ENCODE measurements around the gene PRR20B. TPM values are rescaled to one million over a fixed set of nuclear protein-coding genes. Genes with fewer than 3 reads are reported as not detected.
"Not testable (repeated sequence)": the region's sequence is repeated elsewhere in the genome, so short reads cannot be mapped to it uniquely, and the experiment has no call there.

Gene PRR20B
- polyA plus RNA-seq, 3 donors, result not detected

- not testable (repeated sequence) for H3K9me3 Mint-ChIP-seq
Observed at GRCh38 chr13:57153761-57154160, 6.5 kb downstream of the PRR20B start, which contains the start of gene PRR20C. TSS of gene PRR20C (plus strand) at chr13:57154061. CDS start at chr13:57154448, 387 bp downstream.

GRCh38 chr13:57160332-57160731, 13.0 kb downstream of the PRR20B start, which contains the start of gene PRR20D:
TSS of gene PRR20D (plus strand) at chr13:57160632. CDS start at chr13:57161019, 387 bp downstream.
- H3K4me3 Mint-ChIP-seq; H3K4me2 ChIP-seq (replicated peaks; ENCODE audit: extremely low read depth, low read length, poor library complexity, severe bottlenecking); DNase-seq; H3K4me1 Mint-ChIP-seq; H3K9me3 ChIP-seq (replicated peaks in 1 of 2; ENCODE audit: control insufficient read depth in 1 of 2, insufficient read depth in 1 of 2, low read length in 2 of 2); H3K9ac ChIP-seq (ENCODE audit: insufficient read depth, low read length, poor library complexity, severe bottlenecking); H3K4me1 ChIP-seq (ENCODE audit: control insufficient read depth in 1 of 2, insufficient read depth in 2 of 2, low read length in 2 of 2); intact Hi-C loops (cut with micrococcal nuclease); H3K36me3 Mint-ChIP-seq; H3K4me3 ChIP-seq (replicated peaks in 1 of 3; ENCODE audit: low read depth in 2 of 3, low read length in 3 of 3); H3K36me3 ChIP-seq (replicated peaks in 1 of 2; ENCODE audit: control insufficient read depth in 1 of 2, insufficient read depth in 2 of 2, low read length in 2 of 2); H3K27me3 Mint-ChIP-seq (ENCODE audit: low read depth in 3 of 3); H3K27ac Mint-ChIP-seq; H3K9me3 Mint-ChIP-seq; H3K79me2 ChIP-seq (ENCODE audit: insufficient read depth, low read length); H4K20me1 ChIP-seq (ENCODE audit: insufficient read depth, low read length); H3K27me3 ChIP-seq (ENCODE audit: control insufficient read depth in 2 of 2, insufficient read depth in 2 of 2, low read length in 2 of 2); H3K27ac ChIP-seq (ENCODE audit: low read depth in 1 of 2, low read length in 2 of 2); H2AFZ ChIP-seq (ENCODE audit: insufficient read depth, low read depth, low read length, poor library complexity, severe bottlenecking): not testable (repeated sequence)
- WGBS (ENCODE audit: insufficient coverage), result no CpG with 5 or more reads among the region's 22 CpGs

More at GRCh38 chr13:57153761-57154160, 6.5 kb downstream of the PRR20B start, which contains the start of gene PRR20C:
- H4K20me1 ChIP-seq (ENCODE audit: insufficient read depth, low read length); H3K36me3 ChIP-seq (replicated peaks in 1 of 2; ENCODE audit: control insufficient read depth in 1 of 2, insufficient read depth in 2 of 2, low read length in 2 of 2); H3K27me3 ChIP-seq (ENCODE audit: control insufficient read depth in 2 of 2, insufficient read depth in 2 of 2, low read length in 2 of 2); H3K4me2 ChIP-seq (replicated peaks; ENCODE audit: extremely low read depth, low read length, poor library complexity, severe bottlenecking); intact Hi-C loops (cut with micrococcal nuclease); H3K79me2 ChIP-seq (ENCODE audit: insufficient read depth, low read length); DNase-seq; H2AFZ ChIP-seq (ENCODE audit: insufficient read depth, low read depth, low read length, poor library complexity, severe bottlenecking); H3K4me3 Mint-ChIP-seq; H3K27ac ChIP-seq (ENCODE audit: low read depth in 1 of 2, low read length in 2 of 2); H3K9ac ChIP-seq (ENCODE audit: insufficient read depth, low read length, poor library complexity, severe bottlenecking); H3K27ac Mint-ChIP-seq; H3K4me1 Mint-ChIP-seq; H3K36me3 Mint-ChIP-seq; H3K27me3 Mint-ChIP-seq (ENCODE audit: low read depth in 3 of 3); H3K4me3 ChIP-seq (replicated peaks in 1 of 3; ENCODE audit: low read depth in 2 of 3, low read length in 3 of 3); H3K4me1 ChIP-seq (ENCODE audit: control insufficient read depth in 1 of 2, insufficient read depth in 2 of 2, low read length in 2 of 2); H3K9me3 ChIP-seq (replicated peaks in 1 of 2; ENCODE audit: control insufficient read depth in 1 of 2, insufficient read depth in 1 of 2, low read length in 2 of 2): not testable (repeated sequence)
- no CpG with 5 or more reads among the region's 22 CpGs for WGBS (ENCODE audit: insufficient coverage)

GRCh38 chr13:57166897-57167296, 19.6 kb downstream of the PRR20B start, which contains the start of gene PRR20E:
TSS of gene PRR20E (plus strand) at chr13:57167197. CDS start at chr13:57167584, 387 bp downstream.
- H2AFZ ChIP-seq (ENCODE audit: insufficient read depth, low read depth, low read length, poor library complexity, severe bottlenecking); H3K36me3 ChIP-seq (replicated peaks in 1 of 2; ENCODE audit: control insufficient read depth in 1 of 2, insufficient read depth in 2 of 2, low read length in 2 of 2); H3K9me3 Mint-ChIP-seq; H3K4me2 ChIP-seq (replicated peaks; ENCODE audit: extremely low read depth, low read length, poor library complexity, severe bottlenecking); H3K4me1 ChIP-seq (ENCODE audit: control insufficient read depth in 1 of 2, insufficient read depth in 2 of 2, low read length in 2 of 2); H3K36me3 Mint-ChIP-seq; H3K4me3 ChIP-seq (replicated peaks in 1 of 3; ENCODE audit: low read depth in 2 of 3, low read length in 3 of 3); H3K27ac Mint-ChIP-seq; H3K9me3 ChIP-seq (replicated peaks in 1 of 2; ENCODE audit: control insufficient read depth in 1 of 2, insufficient read depth in 1 of 2, low read length in 2 of 2); H3K27ac ChIP-seq (ENCODE audit: low read depth in 1 of 2, low read length in 2 of 2); DNase-seq; H3K27me3 Mint-ChIP-seq (ENCODE audit: low read depth in 3 of 3); H3K27me3 ChIP-seq (ENCODE audit: control insufficient read depth in 2 of 2, insufficient read depth in 2 of 2, low read length in 2 of 2); H4K20me1 ChIP-seq (ENCODE audit: insufficient read depth, low read length); H3K9ac ChIP-seq (ENCODE audit: insufficient read depth, low read length, poor library complexity, severe bottlenecking); intact Hi-C loops (cut with micrococcal nuclease); H3K79me2 ChIP-seq (ENCODE audit: insufficient read depth, low read length); H3K4me3 Mint-ChIP-seq; H3K4me1 Mint-ChIP-seq: not testable (repeated sequence)
- WGBS (ENCODE audit: insufficient coverage), result no CpG with 5 or more reads among the region's 22 CpGs

Measured in CD14-positive monocyte (primary cell).